GM18873 (cell line): Measurements from ENCODE around the gene ZFP92.

ENCODE experiments used
- ATAC-seq: cut with Tn5 transposase; IDR thresholded peaks from one replicate; pipeline ENCODE4 v1.9.1; 2021; ENCODE audit warnings: mild to moderate bottlenecking, moderate library complexity, moderate number of reproducible peaks; ENCODE audit not compliant: unreplicated experiment, low FRiP score

ZFP92 gene

DNA sequence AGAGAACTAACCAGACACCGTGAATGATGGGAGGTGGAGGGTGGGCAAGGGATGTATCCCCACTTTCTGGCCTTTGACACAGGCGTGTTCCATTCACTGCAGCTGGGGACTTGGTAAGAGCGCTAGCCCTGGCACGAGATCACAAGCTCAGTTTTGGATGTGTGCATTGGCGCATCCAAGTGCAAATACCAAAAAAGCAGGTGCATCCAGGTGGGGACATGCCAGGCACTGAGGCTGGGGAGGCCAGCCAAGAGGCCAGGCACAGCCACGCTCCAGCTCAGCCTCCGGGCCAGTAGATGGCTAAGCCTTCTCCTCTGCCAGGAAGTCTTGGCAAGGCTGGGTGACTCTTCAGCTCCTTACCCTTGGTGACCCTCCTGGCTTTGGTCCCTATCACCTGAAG lies 4.4 kb upstream of the ZFP92 start:
- no peak for ATAC-seq

- no peak for ATAC-seq
These were observed 3.5 kb upstream of the ZFP92 start for GRCh38 chrX:153407736-153408135.

DNA sequence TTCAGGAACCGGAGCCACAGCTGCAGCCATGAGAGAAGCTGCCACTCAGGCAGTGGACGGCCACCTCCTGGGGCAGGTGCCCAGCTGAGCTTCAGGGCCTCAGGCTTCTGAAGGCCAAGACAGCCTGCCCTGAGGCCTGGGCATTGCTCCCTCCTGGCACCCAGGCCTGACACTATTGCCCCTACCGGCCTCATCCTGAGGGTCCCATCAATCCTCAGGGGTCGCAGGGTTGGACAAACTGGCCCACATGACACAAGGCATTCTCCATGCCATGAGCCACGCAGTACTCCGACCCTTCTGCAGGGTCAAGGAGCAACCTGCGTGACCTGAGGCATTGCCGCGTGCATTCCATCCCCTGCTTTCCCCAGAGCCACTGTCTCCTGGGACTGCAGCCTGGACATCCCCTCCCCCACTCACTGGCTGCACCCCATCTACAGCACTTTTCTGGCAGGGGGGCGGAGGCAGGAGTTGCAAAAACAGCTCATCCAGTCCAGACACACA lies 3.0 kb upstream of the ZFP92 start:
- ATAC-seq = no peak

GRCh38 chrX:153408871-153409351 lies 2.4 kb upstream of the ZFP92 start:
- no peak for ATAC-seq

DNA sequence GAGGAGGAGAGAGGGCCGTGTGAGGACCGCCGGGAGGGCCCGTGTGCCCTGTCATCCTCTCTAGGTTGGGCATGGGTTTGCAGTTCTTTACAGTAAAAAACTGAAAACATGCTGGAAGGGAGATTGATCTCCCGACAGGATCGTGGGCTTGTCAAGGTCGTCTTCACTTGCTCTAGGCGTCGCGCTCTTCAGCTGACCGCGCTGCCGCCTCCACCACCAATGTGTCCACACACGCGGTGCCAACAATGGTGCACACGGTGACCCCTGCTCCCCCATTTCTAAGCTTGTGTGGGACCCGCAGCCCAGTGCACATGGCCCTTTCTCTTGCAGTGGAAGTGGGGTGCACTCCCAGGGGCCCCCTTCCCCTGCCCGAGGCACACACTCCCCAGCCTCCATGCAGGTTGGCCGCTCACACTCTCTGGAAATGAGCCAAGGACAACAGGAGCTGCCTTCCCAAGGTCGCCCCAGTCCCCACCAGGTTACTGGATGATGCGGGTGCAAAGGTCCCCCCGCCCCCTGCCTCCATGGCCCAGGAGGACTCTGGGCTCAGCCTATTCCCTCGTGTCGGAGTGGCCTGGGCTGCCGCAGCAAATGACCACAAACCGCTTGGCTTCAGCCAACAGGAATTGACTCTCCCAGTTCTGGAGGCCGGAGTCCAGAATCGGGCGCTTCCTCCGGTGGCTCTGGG lies 1.7 kb upstream of the ZFP92 start:
- ATAC-seq = no peak

GRCh38 chrX:153410373-153410772 lies 899 bp upstream of the ZFP92 start:
- no peak for ATAC-seq

GRCh38 chrX:153410888-153411254 lies 401 bp upstream of the ZFP92 start:
- ATAC-seq = no peak

DNA sequence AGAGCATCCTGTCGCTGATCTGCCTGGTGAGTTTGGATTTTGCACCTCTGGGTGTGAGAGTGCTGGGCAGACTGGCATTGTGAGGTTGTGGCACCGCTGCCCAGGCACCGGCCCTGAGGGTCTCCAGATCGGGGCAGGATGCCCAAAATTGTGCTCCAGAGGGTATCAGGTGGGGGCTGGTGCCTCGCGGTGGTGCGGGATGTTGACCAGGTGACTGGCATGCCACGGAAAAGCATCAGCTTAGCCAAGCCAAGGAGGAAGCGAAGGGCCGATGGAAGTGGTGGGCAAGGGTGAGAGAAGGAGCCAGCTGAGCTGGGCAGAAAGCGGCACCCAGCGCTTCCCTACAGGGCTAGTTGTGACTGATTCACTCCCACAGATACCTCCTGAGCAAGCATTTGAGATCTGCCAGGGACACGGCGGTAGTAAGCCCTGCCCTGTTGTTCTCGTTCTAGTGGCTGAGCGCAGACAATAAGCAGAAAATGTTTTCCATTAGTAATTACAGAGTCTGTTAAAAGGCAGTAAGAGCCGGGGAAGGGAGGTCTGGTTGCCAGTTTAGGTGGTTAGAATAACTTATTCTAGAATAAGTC lies 809 bp downstream of the ZFP92 start:
- no peak for ATAC-seq

GRCh38 chrX:153412746-153413720 lies 1.8 kb downstream of the ZFP92 start:
- ATAC-seq = no peak

DNA sequence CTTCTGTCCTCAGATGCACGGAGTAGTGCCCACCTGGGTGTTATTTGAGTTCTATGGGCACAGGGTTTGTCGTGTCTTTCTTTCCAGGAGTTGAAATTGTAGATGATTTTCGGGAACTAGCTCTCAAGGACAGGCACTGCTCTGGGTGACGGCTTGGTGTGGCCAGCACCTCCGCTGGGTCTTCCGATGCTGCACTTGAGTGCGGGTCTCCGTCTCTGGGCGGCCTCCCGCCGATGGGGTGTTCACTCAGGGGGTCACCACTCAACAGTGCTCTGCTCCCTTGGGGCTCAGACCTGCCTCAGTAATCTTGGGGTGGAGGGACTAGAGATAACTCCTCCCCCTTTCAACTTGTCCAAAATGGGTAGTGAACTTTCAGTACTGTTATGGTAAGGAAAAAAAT lies 2.5 kb downstream of the ZFP92 start:
- no peak for ATAC-seq

DNA sequence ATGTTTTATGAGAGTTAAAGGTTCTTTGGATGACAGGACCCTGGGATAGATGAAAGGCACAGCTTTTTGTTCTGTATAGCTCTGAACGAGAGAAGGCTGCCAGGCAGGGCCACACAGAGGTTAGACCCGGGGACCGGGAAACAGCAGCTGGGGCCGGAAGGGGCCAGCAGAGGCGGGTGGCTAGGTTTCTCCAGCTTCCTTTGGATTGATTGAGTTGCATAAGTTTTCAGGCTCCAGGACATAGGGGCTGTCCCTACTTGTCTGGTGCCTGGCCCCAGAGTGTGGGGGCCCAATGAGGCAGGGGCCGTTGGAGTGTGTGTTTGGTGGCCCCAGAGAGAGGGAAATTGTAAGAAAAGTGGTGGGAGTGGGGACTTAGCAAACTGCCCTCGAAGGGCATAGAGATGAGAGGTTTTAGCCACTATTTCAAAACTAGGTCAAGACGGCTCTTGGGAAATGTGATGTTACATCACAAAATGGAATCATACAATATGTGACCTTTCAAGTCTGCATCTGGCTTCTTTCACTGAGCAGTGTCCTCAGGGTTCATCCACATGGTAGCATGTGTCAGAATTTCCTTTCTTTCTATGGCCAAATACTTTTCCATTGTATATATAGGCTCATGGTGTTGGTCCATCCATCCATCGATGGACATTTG lies 3.7 kb downstream of the ZFP92 start:
- ATAC-seq = no peak

DNA sequence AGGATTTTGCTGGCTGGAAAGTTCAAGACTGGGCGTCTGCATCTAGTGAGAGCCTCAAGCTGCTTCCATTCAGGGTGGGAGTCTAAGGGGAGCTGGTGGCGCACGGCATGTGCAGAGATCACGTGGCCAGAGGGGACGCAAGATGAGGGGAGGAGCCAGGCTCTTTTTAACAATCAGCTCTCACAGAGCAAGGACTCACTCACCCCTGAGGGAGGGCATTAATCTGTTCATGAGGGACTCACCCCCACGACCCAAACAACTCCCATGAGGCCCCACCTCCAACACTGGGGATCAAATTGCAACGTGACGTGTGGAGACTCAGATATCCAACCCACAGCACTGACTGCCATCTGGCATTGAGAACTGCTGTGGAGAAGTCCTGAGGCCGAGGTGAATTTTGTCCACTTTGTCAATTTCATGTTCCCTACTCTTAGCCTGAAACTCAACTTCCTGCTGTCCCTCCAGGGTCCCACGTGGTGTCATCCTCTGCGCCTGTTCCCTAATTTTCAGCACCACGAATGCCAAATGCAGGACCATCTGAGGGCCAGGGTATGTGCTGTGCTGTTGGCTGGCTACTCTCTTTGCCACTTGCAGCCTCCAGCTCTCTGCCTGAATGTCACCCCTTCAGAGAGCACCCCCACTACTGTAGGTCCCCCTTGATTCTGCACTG lies 5.6 kb downstream of the ZFP92 start:
- no peak for ATAC-seq

DNA sequence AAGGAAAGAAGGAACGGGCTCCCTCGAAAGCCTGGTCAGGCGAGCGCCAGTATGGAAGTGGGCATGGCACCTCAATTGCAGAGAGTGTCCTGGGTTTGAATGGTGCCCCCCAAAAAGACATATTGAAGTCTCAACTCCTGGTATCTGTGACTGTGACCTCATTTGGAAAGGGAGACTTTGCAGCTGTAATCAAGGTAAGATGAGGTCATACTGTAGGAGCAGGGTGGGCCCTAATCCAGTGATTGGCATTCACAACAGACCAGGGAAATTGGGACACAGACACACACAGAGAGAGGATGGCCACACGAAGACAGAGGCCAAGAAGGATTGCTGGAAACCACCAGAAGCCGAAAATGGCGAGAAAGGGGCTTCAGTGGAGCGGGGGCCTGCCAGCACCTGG lies 6.4 kb downstream of the ZFP92 start:
- no peak for ATAC-seq

DNA sequence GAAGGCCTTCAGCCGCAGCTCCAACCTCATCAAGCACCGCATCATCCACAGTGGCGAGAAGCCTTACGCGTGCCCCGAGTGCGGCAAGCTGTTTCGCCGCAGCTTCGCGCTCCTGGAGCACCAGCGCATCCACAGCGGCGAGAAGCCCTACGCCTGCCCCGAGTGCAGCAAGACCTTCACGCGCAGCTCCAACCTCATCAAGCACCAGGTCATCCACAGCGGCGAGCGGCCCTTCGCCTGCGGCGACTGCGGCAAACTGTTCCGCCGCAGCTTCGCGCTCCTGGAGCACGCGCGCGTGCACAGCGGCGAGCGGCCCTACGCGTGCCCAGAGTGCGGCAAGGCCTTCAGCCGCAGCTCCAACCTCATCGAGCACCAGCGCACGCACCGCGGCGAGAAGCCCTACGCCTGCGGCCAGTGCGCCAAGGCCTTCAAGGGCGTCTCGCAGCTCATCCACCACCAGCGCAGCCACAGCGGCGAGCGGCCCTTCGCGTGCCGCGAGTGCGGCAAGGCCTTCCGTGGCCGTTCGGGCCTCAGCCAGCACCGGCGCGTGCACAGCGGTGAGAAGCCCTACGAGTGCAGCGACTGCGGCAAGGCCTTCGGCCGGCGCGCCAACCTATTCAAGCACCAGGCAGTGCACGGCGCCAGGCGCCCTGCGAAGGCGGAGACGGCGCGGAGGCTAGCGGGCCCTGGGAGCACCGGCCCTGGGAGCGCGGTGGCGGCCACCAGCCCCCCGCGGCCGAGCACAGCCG lies 9.8 kb downstream of the ZFP92 start:
- ATAC-seq = no peak

DNA sequence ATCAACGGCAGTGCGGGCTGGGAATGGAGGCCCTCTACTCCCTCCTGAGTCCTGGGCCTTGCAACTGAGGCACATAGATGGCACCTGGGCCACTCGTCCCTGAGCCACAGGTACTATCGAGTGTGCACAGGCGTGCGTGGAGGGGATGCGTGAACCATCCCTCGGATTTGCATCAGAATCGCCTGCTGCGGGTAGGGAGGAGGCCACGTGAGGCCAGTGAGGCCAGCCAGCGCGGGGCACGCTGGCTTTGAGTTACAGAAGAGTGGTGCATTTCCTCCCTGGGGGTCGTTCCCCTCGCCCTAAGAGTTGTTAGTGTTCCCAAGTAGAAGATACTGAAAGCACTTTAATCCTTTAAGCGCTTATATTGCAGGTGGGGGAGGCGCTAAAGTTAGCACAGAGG lies 10.6 kb downstream of the ZFP92 start:
- no peak for ATAC-seq

GRCh38 chrX:153423652-153424051 lies 12.4 kb downstream of the ZFP92 start:
- no peak for ATAC-seq

GRCh38 chrX:153426204-153426603 lies 14.9 kb downstream of the ZFP92 start:
- no peak for ATAC-seq

- no peak for ATAC-seq
These were observed 19.5 kb downstream of the ZFP92 start for GRCh38 chrX:153430796-153431195.

- no peak for ATAC-seq
These were observed 21.9 kb downstream of the ZFP92 start for GRCh38 chrX:153433161-153433680.
